ENCODE measurements around the gene RNF146.

DNA sequence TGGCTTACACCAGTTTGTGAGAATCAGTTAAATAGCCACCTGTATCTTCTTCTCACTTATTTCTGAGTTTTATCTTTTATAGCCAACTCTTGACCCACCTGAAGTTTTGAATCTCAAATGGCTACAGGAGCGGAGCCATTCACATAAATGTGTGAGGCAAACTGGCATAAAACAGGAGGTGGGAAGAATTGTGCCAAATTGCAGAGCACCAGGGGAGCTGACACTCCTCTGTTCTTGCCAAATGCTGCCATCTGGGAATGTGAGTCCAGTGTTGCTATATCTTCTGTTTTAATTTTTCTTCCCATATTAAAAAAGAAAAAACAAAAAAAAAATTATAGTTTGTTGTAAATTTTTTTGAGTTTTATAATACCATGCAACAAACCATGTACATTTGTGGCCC is 17.0 kb upstream of the RNF146 start:
- TF ChIP-seq GATA2 (IDR thresholded peaks at IDR 0.05; ENCODE audit: low read depth, low read length) (no peak), GATA3 (IDR thresholded peaks at IDR 0.05; ENCODE audit: low read depth, low read length) (no peak)

Data from SH-SY5Y (cell line).